Measurements from ENCODE around the gene WNT2B. TPM values are rescaled to one million over a fixed set of nuclear protein-coding genes. Genes with fewer than 3 reads are reported as not detected.

The WNT2B gene
- total RNA-seq, 1 experiment from 2014 or later = 0.75 TPM

DNA sequence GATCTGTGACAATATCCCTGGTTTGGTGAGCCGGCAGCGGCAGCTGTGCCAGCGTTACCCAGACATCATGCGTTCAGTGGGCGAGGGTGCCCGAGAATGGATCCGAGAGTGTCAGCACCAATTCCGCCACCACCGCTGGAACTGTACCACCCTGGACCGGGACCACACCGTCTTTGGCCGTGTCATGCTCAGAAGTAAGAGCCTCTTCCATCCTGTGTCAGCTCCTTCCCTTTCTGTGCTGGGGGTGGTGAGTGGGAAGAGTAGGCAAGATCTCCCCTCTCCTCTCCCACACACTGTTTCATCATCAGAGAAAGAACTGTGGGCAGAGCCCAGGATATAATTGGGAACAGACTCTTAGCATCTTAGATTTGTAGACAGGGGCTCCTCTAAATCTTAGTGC is 6.1 kb downstream of the WNT2B start:
- H3K27me3 Mint-ChIP-seq (ENCODE audit: insufficient read depth, unreplicated experiment) = no peaks in the 10 kb centered on the region
- intact Hi-C loops (cut with micrococcal nuclease) = no loop called here
- POLR2A ChIA-PET = interaction anchor here (0.6 to 1.2 kb wide), 2 partner anchors 104 to 136 kb away, joined by 3 read pairs; partner anchors contain the start of gene ST7L

GRCh38 chr1:112515311-112516009 is 6.7 kb downstream of the WNT2B start:
- intact Hi-C loops (cut with micrococcal nuclease) = no loop called here
- Mint-ChIP-seq H3K4me3 (ENCODE audit: unreplicated experiment) (no peak overlapping the region), H3K4me1 (ENCODE audit: insufficient read depth, unreplicated experiment) (no peaks in the 10 kb centered on the region), H3K36me3 (ENCODE audit: insufficient read depth, unreplicated experiment) (no peaks in the 10 kb centered on the region), H3K27me3 (ENCODE audit: insufficient read depth, unreplicated experiment) (no peaks in the 10 kb centered on the region), H3K27ac (ENCODE audit: low read depth, unreplicated experiment) (no peak overlapping the region), H3K9me3 (ENCODE audit: unreplicated experiment) (no peaks in the 10 kb centered on the region)
- peak; percentile 38 for DNase-seq (ENCODE audit: unreplicated experiment)
- no TSS peak for BruUV-seq (replicated peaks)
- POLR2A ChIA-PET = no interaction called here
- no peak for TF ChIP-seq CTCF (IDR thresholded peaks at IDR 0.05; ENCODE audit: unreplicated experiment)
- CTCF ChIA-PET = interaction anchor here (1.5 kb wide), 1 partner anchor 124 kb away, joined by 5 read pairs; no protein-coding TSS in a partner anchor

More for the DNA sequence above, 6.1 kb downstream of the WNT2B start:
- Mint-ChIP-seq H3K36me3 (ENCODE audit: insufficient read depth, unreplicated experiment) (no peaks in the 10 kb centered on the region), H3K4me1 (ENCODE audit: insufficient read depth, unreplicated experiment) (no peaks in the 10 kb centered on the region), H3K4me3 (ENCODE audit: unreplicated experiment) (no peak overlapping the region), H3K27ac (ENCODE audit: low read depth, unreplicated experiment) (no peak overlapping the region), H3K9me3 (ENCODE audit: unreplicated experiment) (no peaks in the 10 kb centered on the region)
- TF ChIP-seq CTCF (IDR thresholded peaks at IDR 0.05; ENCODE audit: unreplicated experiment) = no peak
- CTCF ChIA-PET = interaction anchor here (1.5 kb wide), 1 partner anchor 124 kb away, joined by 5 read pairs; no protein-coding TSS in a partner anchor
- BruUV-seq (replicated peaks) = no TSS peak
- no peak for DNase-seq (ENCODE audit: unreplicated experiment)

DNA sequence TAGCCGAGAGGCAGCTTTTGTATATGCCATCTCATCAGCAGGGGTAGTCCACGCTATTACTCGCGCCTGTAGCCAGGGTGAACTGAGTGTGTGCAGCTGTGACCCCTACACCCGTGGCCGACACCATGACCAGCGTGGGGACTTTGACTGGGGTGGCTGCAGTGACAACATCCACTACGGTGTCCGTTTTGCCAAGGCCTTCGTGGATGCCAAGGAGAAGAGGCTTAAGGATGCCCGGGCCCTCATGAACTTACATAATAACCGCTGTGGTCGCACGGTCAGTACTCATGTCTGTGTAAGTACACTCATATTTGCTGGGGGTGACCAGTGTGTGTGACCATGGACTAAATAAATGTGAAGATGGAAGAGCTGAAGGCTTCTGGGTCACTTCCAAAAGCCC is 7.4 kb downstream of the WNT2B start:
- BruUV-seq (replicated peaks) = no TSS peak
- Mint-ChIP-seq H3K27me3 (ENCODE audit: insufficient read depth, unreplicated experiment) (no peaks in the 10 kb centered on the region), H3K4me3 (ENCODE audit: unreplicated experiment) (no peak overlapping the region), H3K27ac (ENCODE audit: low read depth, unreplicated experiment) (no peak overlapping the region), H3K36me3 (ENCODE audit: insufficient read depth, unreplicated experiment) (no peaks in the 10 kb centered on the region), H3K4me1 (ENCODE audit: insufficient read depth, unreplicated experiment) (no peaks in the 10 kb centered on the region), H3K9me3 (ENCODE audit: unreplicated experiment) (no peaks in the 10 kb centered on the region)
- DNase-seq (ENCODE audit: unreplicated experiment) = no peak
- intact Hi-C loops (cut with micrococcal nuclease) = no loop called here
- ChIA-PET CTCF (interaction anchor here (0.6 kb wide), 1 partner anchor 10 kb away, joined by 3 read pairs; no protein-coding TSS in a partner anchor), POLR2A (no interaction called here)
- TF ChIP-seq CTCF (IDR thresholded peaks at IDR 0.05; ENCODE audit: unreplicated experiment) = no peak

DNA sequence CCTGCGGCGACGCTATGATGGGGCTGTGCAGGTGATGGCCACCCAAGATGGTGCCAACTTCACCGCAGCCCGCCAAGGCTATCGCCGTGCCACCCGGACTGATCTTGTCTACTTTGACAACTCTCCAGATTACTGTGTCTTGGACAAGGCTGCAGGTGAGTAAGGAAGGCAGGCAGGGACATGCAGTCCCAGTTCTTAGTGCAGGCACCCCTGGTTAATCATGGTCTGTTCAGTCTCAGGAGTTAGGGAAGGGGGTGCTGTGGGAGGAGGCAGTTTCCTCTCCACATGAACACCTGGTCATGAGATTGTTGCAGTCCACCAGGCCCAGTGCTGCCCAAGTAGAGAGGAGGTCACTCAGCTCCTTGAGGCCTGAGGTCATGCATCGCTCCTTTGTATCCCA is 8.5 kb downstream of the WNT2B start:
- Mint-ChIP-seq H3K9me3 (ENCODE audit: unreplicated experiment) (no peaks in the 10 kb centered on the region), H3K36me3 (ENCODE audit: insufficient read depth, unreplicated experiment) (peaks cover under 1% of the 10 kb centered on the region), H3K4me1 (ENCODE audit: insufficient read depth, unreplicated experiment) (no peaks in the 10 kb centered on the region), H3K27ac (ENCODE audit: low read depth, unreplicated experiment) (no peak overlapping the region), H3K27me3 (ENCODE audit: insufficient read depth, unreplicated experiment) (no peaks in the 10 kb centered on the region), H3K4me3 (ENCODE audit: unreplicated experiment) (no peak overlapping the region)
- intact Hi-C loops (cut with micrococcal nuclease) = no loop called here
- POLR2A ChIA-PET = interaction anchor here (1.6 kb wide), 1 partner anchor 27 kb away, joined by 4 read pairs; no protein-coding TSS in a partner anchor
- CTCF ChIA-PET = interaction anchor here (0.6 kb wide), 2 partner anchors 142 to 204 kb away, joined by 3 to 4 read pairs; no protein-coding TSS in a partner anchor
- BruUV-seq (replicated peaks) = no TSS peak
- TF ChIP-seq CTCF (IDR thresholded peaks at IDR 0.05; ENCODE audit: unreplicated experiment) = no peak
- DNase-seq (ENCODE audit: unreplicated experiment) = no peak
